Fibroblast of lung (primary cell): ENCODE data around the gene WDR44.

Experiments
- CTCF ChIP-seq, 2 donors: IDR thresholded peaks in 1 of 2; conservative IDR thresholded peaks in 1 of 2; 1 replicate in 1 of 2; 2 replicates in 1 of 2; pipeline ENCODE4 v1.5.1; 2011 to 2012; ENCODE audit warnings: low read length in 2 of 2, control low read depth in 1 of 2, inconsistent platforms in 1 of 2, low read depth in 1 of 2, mild to moderate bottlenecking in 1 of 2
- EZH2 ChIP-seq: IDR thresholded peaks from 2 replicates; pipeline ENCODE4 v1.5.1; 2012; ENCODE audit warnings: low read length, control low read depth, mild to moderate bottlenecking; ENCODE audit errors: missing control alignments

GRCh38 chrX:118392716-118393115 is 46.8 kb downstream of the WDR44 start:
- TF ChIP-seq EZH2, result no peak
- no peak for TF ChIP-seq CTCF (conservative IDR thresholded peaks at IDR 0.05 in 1 of 2, IDR thresholded peaks at IDR 0.05 in 1 of 2; ENCODE audit: low read depth in 1 of 2, low read length in 2 of 2)
